DND-41 (cell line): ENCODE results near the gene FLNA.
"Not testable (repeated sequence)": the region's sequence is repeated elsewhere in the genome, so short reads cannot be mapped to it uniquely, and the experiment has no call there.

ENCODE experiments used
- ATAC-seq: fragments of 200-7000 bp; cut with Tn5 transposase; 3 replicates; pipeline ENCODE4 v1.9.1; 2021; ENCODE audit warnings: low read depth; ENCODE audit not compliant: insufficient read depth
- DNase-seq: peaks from one replicate; pipeline ENCODE4 v3.0.0-alpha.2; 2020
- H2AFZ ChIP-seq: 2 replicates; pipeline ENCODE4 v1.6.0; 2012; ENCODE audit warnings: low read depth, low read length
- H3K27ac ChIP-seq: 2 replicates; pipeline ENCODE4 v1.5.1; 2012; ENCODE audit warnings: low read length, inconsistent platforms
- H3K27me3 ChIP-seq: fragments of 200-600 bp; sonication (generic); 2 replicates; pipeline ENCODE4 v1.6.0; 2012; ENCODE audit warnings: low read length, mild to moderate bottlenecking, inconsistent platforms; ENCODE audit not compliant: insufficient read depth, poor library complexity
- H3K36me3 ChIP-seq: 2 replicates; pipeline ENCODE4 v1.5.1; 2012; ENCODE audit warnings: low read length, inconsistent platforms; ENCODE audit not compliant: insufficient read depth
- H3K4me1 ChIP-seq: 2 replicates; pipeline ENCODE4 v1.5.1; 2012; ENCODE audit warnings: mild to moderate bottlenecking, low read length; ENCODE audit not compliant: insufficient read depth
- H3K4me2 ChIP-seq: 2 replicates; pipeline ENCODE4 v1.6.0; 2012; ENCODE audit warnings: mild to moderate bottlenecking, moderate library complexity, low read length, inconsistent platforms; ENCODE audit not compliant: insufficient read depth
- H3K4me3 ChIP-seq, 2 experiments: fragments of 200-600 bp in 1 of 2; shearing (Covaris generic) in 1 of 2; 2 replicates each; pipeline ENCODE4 v1.5.1; 2012 to 2016; ENCODE audit warnings: inconsistent platforms in 2 of 2, low read length in 2 of 2, mild to moderate bottlenecking in 2 of 2, low read depth in 1 of 2, moderate library complexity in 1 of 2
- H3K79me2 ChIP-seq: 2 replicates; pipeline ENCODE4 v1.6.0; 2012; ENCODE audit warnings: low read length, inconsistent platforms; ENCODE audit not compliant: insufficient read depth
- H3K9ac ChIP-seq: 2 replicates; pipeline ENCODE4 v1.6.0; 2012; ENCODE audit warnings: low read depth, mild to moderate bottlenecking, inconsistent platforms, low read length, moderate library complexity
- H3K9me3 ChIP-seq: 2 replicates; pipeline ENCODE4 v1.5.1; 2012; ENCODE audit warnings: low read length, moderate library complexity, mild to moderate bottlenecking, inconsistent platforms; ENCODE audit not compliant: insufficient read depth, severe bottlenecking
- H4K20me1 ChIP-seq: 2 replicates; pipeline ENCODE4 v1.6.0; 2012; ENCODE audit warnings: low read length; ENCODE audit not compliant: insufficient read depth
- CTCF ChIP-seq: IDR thresholded peaks from 2 replicates; pipeline ENCODE4 v1.5.1; 2012; ENCODE audit warnings: borderline replicate concordance, low read length, moderate library complexity, mild to moderate bottlenecking; ENCODE audit not compliant: poor library complexity, severe bottlenecking; ENCODE audit errors: extremely low read depth
- EZH2 ChIP-seq: IDR thresholded peaks from 3 replicates; pipeline ENCODE4 v1.6.1; 2012; ENCODE audit warnings: borderline replicate concordance, low read depth, mild to moderate bottlenecking, moderate library complexity, low read length, inconsistent platforms; ENCODE audit not compliant: severe bottlenecking

The FLNA gene

DNA sequence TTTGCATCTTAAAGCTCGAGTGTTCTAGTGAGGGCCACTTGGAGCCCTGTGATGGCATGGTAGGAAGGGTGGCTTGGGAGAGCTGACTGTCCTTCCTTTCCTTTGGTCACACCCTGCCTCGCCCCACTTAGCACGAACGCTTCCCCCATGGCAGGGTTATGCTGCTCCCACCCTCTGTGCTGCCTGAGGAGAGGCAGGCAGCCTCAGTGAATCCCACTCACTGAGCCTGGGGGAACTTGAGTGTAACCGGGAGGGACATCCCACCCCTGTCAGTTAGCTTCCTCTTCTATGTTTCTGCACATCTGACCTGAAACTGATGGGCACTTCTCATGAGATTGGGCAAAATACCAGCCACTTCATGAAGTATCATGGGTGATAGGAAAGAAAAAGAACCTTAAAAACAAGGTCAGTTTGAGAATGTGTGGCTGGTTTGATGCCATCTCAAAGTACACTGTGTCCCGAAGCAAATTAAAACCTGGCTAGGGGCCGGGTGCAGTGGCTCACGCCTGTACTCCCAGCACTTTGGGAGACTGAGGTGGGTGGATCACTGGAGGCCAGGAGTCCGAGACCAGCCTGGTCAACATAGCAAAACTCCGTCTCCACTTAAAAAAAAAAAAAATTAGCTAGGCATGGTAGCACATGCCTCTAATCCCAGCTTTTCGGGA, 68.8 kb downstream of the FLNA start:
- Histone ChIP-seq H3K4me3 (no peak overlapping the region), H3K9me3 (no peaks in the 10 kb centered on the region), H2AFZ (no peak overlapping the region), H3K27ac (no peak overlapping the region), H4K20me1 (no peaks in the 10 kb centered on the region), H3K4me1 (peaks cover 3% of the 10 kb centered on the region; the same call in 1 of the 2 replicates), H3K79me2 (no peaks in the 10 kb centered on the region), H3K4me2 (no peak overlapping the region), H3K9ac (no peak overlapping the region), H3K36me3 (no peaks in the 10 kb centered on the region), H3K27me3 (no peaks in the 10 kb centered on the region)
- TF ChIP-seq EZH2, result no peak
- no peak for TF ChIP-seq CTCF
- no peak for DNase-seq
- ATAC-seq, result no peak

GRCh38 chrX:154304846-154305245, 69.6 kb downstream of the FLNA start:
- H3K9ac ChIP-seq, result no peak overlapping the region
- no peak overlapping the region for H3K4me2 ChIP-seq
- no peaks in the 10 kb centered on the region for H3K9me3 ChIP-seq
- no peaks in the 10 kb centered on the region for H3K36me3 ChIP-seq
- H4K20me1 ChIP-seq, result no peaks in the 10 kb centered on the region
- TF ChIP-seq CTCF, result no peak
- no peak for TF ChIP-seq EZH2
- H2AFZ ChIP-seq, result no peak overlapping the region
- no peaks in the 10 kb centered on the region for H3K27me3 ChIP-seq
- H3K27ac ChIP-seq, result no peak overlapping the region
- no peak overlapping the region for H3K4me3 ChIP-seq
- ATAC-seq, result no peak
- H3K4me1 ChIP-seq, result peaks cover 3% of the 10 kb centered on the region; the same call in 1 of the 2 replicates
- DNase-seq, result no peak
- no peaks in the 10 kb centered on the region for H3K79me2 ChIP-seq

GRCh38 chrX:154303476-154303875, 71.0 kb downstream of the FLNA start:
- Histone ChIP-seq H3K36me3 (no peaks in the 10 kb centered on the region), H3K9me3 (no peaks in the 10 kb centered on the region), H3K79me2 (no peaks in the 10 kb centered on the region), H3K4me1 (peaks cover 1% of the 10 kb centered on the region; the same call in 1 of the 2 replicates), H3K4me2 (no peak overlapping the region), H2AFZ (no peak overlapping the region), H3K9ac (no peak overlapping the region), H3K4me3 (no peak overlapping the region), H3K27me3 (no peaks in the 10 kb centered on the region), H3K27ac (no peak overlapping the region), H4K20me1 (no peaks in the 10 kb centered on the region)
- ATAC-seq, result no peak
- no peak for TF ChIP-seq CTCF
- no peak for TF ChIP-seq EZH2
- no peak for DNase-seq

- not testable (repeated sequence) for H3K27me3 ChIP-seq, H3K4me2 ChIP-seq, H3K27ac ChIP-seq, H2AFZ ChIP-seq, H4K20me1 ChIP-seq, H3K4me3 ChIP-seq, H3K79me2 ChIP-seq, H3K36me3 ChIP-seq, H3K4me1 ChIP-seq, ATAC-seq, H3K9me3 ChIP-seq, DNase-seq, H3K9ac ChIP-seq
Measured at GRCh38 chrX:154302998-154303397, 71.4 kb downstream of the FLNA start.
